DMS 273 treated with DMSO at 0.1 percent for 48 hours (cell line): ENCODE results near the gene ZNF177.
"Not testable (repeated sequence)": the region's sequence is repeated elsewhere in the genome, so short reads cannot be mapped to it uniquely, and the experiment has no call there.

Experiments used
- DNase-seq: peaks from one replicate; lab custom pipeline; 2025; lab: John Stamatoyannopoulos, UW

Gene ZNF177

DNA sequence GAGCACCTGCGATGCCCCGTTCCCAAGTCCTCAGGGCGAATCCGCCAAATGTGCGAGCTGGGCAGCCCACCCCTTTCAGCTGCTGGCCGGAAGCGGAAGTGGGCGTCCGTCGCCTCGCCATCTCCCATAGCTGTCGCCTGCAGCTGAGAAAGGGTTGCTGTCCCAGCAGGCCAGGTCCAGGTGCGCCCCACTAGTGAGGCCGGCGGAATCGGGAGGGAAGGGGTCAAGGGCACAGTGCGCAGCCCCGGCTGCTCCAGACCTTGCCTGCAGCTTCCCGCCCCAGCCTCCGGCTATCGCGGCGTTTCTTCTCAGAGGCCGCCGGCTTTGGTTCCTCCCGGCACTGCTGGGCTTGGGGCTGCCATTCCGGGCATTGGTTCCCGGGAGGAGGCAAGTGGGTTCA, at the start of gene ZNF177:
ZNF177 (plus strand) TSS at position 109 of the 400 bp plus-strand sequence. CDS start 15,299 bp downstream, outside the sequence.
- no peak for DNase-seq

DNA sequence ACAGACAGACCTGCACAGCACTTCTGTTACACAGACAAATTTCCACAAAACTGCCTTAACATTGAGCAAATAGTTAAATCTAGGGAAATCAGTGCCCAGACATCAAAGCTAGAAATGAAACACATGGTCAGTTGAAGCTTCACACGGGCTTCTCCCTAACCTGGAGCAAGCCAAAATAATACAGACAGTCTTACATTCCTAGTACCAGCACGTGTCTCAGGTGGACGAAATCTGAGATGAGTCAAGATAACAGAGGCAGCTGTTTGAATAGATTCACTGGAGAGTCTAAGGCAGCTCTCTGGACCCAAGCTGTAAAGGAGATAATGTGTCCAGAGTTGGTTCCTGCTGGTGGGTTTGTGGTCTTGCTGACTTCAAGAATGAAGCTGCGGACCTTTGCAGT, 49.1 kb upstream of the ZNF177 start:
- no peak for DNase-seq

DNA sequence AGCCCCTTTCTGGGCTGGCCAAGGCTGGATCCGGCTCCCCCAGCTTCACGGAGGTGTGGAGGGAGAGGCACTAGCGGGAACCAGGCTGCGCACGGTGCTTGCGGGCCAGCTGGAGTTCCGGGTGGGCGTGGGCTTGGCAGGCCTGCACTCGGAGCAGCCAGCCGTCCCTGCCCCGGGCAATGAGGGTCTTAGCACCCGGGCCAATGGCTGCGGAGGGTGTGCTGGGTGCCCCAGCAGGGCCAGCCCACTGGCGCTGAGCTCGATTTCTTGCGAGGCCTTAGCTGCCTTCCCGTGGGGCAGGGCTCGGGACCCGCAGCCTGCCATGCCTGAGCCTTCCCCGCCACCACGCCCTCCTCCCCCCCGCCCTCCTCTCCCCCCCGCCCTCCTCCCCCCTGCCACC, 41.5 kb upstream of the ZNF177 start:
- DNase-seq = no peak

DNA sequence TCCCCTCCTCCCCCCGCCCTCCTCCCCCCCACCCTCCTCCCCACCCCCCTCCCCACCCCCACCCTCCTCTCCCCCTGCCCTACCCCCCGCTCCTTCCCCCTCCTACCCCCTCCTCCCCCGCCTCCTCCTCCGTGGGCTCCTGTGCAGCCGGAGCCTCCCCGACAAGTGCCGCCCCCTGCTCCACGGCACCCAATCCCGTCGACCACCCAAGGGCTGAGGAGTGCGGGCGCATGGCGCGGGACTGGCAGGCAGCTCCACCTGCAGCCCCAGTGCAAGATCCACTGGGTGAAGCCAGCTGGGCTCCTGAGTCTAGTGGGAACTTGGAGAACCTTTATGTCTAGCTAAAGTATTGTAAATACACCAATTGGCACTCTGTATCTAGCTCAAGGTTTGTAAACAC, 41.1 kb upstream of the ZNF177 start:
- DNase-seq = not testable (repeated sequence)

DNA sequence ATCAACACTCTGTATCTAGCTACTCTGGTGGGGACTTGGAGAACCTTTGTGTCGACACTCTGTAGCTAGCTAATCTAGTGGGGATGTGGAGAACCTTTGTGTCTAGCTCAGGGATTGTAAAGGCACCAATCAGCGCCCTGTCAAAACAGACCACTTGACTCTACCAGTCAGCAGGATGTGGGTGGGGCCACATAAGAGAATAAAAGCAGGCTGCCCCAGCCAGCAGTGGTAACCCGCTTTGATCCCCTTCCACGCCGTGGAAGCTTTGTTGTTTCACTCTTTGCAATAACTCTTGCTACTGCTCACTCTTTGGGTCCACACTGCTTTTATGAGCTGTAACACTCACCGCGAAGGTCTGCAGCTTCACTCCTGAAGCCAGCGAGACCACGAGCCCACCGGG, 40.6 kb upstream of the ZNF177 start:
- not testable (repeated sequence) for DNase-seq

DNA sequence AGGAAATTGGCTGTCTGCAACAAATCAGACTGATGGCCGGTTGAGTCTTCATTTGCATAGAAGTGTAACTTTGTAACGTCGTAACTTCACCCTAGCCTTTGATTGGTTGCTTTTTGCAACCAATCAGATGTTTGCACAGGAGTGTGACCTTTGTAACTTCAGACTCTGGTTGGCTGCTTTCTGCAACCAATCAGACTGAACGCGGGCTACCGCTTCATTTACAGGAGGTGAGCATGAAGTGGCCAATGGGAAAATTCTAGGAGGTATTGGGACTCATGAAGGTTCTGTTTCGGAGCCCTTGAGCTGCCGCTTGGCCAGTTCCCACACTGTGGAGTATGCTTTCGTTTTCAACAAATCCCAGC, 39.3 kb upstream of the ZNF177 start:
- DNase-seq = peak; percentile 86

DNA sequence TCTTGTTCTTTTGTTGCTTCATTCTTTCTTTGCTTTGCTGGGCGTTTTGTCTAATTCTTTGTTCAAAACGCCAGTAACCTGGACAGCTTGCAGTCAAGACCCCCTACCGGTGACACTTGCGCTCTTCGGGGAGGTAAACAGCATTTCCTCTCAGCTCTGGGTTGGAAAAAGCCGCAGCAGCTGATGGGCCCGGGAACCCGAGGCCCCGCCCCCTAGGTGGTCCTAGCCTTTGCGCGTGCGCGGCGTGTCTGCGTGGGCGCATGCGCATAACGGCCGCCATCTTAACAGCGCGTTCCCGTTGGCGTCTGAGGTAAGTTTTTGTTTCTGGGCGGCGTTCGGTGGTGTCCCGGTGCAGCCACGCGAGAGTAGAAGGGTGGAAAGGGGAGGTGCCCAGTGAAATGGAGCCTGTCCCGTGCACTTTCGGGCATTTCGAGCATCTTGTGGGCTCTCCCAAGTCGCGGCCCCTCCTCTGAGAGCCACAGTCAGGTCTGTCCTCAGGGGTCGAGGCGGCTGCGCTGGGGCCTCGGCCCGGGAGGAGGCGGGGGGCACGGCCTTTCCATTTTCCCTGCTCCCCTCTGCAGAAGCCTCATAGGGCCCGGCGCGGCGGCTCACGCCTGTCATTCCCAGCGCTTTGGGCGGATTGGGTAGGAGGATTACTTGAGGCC, 38.8 kb upstream of the ZNF177 start, which contains the start of gene ZNF559:
ZNF559 (plus strand) TSS at position 261 of the 665 bp plus-strand sequence. CDS start 14,371 bp downstream, outside the sequence.
- peak; percentile 94 for DNase-seq

DNA sequence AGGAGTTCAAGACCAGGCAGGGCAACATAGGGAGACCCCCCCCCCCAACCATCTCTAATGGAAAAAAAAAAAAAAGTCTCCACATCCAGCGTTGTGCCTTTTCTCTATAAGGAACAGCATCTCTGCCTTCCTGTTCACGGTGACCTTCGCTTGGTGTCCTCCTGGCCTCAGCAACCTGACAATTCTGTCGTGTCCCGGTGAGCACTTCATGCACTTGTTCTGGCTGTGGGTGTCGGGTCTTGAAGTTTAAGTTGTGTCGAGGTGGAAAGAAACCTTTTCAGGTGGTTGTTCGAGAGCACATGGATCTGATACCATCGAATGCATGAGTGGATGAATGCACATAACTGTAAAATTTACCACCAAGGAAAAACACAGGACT, 38.2 kb upstream of the ZNF177 start:
- no peak for DNase-seq

DNA sequence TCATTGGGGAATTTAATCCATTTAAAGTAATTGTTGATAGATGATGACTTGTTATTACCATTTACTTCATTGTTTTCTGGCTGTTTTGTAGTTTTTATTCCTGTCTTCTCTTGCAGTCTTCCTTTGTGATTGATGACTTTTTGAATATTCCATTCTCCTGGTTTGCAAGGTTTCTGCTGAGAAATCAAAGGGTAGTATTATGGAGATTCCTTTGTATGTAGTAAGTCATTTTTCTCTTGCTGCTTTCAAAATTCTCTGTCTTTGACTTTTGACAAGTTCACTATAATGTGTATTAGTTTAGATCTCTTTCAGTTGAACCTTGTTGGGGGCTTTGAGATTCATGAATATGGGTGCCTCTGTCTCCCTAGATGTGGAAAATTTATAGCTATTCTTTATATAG, 32.8 kb upstream of the ZNF177 start:
- DNase-seq = no peak

DNA sequence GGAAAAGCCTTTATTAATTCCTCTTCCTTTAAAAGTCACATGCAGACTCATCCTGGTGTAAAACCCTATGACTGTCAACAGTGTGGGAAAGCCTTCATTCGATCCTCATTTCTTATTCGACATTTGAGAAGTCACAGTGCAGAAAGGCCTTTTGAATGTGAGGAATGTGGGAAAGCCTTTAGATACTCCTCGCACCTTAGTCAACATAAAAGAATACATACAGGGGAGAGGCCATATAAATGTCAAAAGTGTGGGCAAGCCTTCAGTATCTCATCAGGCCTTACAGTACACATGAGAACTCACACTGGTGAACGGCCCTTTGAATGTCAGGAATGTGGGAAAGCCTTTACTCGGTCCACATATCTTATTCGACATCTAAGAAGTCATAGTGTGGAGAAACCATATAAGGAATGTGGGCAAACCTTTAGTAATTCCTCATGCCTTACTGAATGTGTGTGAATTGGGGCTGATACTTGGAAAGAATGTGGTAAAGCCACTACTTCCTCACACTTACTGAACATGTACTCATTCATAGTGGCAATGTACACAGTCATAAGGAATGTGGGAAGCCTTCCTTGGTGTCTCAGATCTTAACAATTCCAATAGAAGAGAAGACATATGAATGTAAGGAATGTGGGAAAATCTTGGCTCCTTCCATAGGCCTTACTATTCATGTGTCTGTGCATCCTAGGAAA, 20.1 kb upstream of the ZNF177 start:
- no peak for DNase-seq

DNA sequence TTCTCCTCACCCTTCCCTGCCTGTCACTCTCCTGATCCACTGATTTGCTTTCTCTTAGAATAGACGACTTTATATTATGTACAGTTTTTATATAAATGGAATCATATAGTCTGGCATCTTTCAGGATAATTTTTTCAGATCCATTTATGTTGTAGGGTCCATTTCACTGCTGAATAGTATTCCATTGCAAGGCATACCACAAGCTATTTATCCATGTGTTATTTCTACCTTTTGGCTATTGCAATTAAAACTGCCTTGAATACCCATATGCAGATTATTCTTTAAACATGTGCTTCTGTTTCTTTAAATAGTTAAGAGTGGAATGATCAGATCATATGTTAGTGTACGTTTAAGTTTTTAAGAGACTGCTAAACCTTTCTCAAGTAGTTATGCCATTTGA, 17.8 kb upstream of the ZNF177 start:
- DNase-seq = no peak

DNA sequence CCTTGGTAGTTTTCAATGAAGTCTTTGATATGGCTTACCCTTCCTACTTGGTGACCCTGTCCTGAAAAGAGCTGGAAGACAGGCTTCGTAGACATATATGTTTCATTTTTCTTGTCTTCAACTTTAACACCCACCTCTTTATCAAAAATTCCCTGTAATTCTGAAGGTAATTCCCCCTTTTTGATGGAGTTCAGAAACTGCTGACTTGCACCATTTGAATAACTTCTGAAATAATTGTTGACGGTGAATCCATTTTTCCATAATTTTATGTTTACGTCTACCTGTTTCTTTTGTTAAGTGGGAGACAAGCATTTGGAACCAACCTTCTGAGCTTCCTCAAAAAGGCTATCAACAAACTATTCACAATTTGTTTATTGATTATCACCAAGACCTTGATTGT, 14.6 kb upstream of the ZNF177 start:
- DNase-seq = no peak

DNA sequence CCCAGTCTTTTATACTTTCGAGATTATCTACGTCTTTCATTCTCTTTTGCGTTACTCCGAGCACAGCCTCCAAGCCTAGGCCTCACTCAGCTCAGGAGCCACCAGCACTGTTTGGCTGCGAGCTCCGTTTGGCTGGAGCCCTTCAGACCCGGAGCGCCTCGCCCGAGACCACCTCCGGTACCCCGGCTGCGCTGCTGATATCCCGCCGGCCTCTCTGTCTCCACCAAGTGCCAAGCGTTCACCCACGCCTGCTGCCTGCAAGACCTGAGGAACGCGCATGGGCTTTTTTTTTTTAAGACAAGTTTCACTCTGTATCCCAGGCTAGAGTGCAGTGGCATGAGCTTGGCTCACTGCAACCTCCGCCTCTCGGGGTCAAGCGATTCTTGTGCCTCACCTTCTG, 14.1 kb upstream of the ZNF177 start:
- DNase-seq = no peak

DNA sequence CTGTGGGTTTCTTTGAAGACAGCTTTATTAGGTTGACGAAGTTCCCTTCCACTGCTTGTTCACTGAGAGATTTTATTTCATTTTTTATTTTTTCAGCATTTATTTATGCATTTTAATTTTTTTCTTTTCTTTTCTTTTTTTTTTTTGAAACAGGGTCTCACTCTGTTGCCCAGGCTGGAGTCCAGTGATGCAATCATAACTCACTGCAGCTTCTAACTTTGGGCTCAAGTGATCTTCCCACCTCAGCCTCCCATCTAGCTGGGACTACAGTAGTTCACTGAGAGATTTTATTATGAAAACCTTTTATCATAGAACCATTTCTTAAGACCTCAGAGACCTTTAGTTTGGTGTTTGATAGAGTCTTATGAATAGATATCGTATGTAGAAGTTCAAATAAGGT, 10.3 kb upstream of the ZNF177 start:
- DNase-seq = no peak

DNA sequence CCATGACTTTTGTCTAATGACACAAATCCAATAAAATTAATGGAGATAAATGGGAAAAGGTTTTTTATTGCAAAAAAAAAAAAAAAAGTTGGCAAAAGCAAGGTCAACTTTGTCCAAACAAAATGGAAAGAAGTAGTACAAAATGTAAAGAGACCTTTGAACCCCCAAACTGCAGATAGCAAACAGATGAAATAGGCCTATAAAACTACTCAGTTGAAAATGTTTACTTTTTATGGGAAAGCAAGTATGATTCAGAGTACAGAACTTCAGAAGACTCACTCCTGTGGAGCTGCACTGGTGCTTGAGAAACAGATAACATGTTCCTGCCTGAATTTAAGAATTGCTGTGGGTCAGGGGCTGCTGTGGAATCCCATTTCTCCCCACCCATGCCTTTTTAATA, 9.8 kb upstream of the ZNF177 start:
- no peak for DNase-seq

DNA sequence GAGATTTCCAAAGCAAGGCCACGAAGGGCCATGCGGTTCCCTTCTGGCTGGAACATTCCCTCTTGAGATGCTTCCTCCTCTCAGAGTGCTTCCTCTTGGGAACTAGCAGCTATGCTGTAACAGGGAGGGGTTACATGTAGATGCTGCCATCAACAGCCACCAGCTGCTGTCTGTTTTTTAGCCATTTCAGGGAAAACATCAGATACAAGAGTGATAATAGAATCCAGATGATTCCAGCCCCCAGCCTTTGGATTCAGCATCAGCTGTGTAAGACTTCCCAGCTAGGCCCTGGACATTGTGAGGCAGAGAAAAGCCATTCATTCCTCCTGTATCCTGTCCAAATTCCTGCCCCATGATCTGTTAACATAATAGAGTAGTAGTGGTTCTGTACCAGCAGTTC, 8.2 kb upstream of the ZNF177 start:
- DNase-seq = no peak

DNA sequence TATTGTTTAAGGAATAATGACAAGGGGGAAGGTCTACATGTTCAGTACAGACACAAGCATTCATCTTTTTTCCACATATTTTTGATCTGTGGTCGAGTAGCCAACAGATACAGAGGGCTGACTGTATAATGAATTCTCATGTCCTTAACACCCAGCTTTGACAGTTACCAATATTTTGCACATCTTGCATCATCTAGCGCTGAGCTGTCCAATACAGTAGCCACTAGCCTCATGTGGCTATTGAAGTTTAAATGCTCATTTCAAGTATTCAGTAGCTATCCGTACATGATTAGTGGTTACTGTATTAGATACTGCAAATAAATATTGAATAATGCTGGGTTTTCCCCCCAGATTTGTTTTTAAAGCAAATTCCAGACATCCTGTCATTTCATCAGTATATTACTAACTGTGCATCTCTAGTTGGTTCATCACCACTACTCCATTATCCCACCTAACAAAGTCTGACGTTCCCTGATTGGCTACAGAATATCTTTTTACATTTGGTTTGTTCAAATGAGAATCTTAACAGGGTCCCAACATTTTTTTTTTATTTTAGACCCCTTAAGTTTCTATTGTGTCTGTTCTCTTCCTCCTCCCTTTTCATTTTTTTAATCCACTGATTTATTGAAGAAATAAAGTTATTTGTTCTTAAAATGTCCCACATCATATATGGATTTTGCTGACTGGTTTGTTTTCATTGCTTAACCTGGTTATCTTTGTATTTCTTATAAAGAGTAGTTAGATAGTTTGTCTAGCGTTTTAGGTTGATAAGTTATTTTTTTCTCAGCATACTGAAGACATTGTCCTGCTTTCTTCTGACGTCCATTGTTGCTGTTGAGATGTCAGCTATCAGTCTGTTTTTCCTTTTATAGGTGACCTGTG, 8.2 kb downstream of the ZNF177 start:
- DNase-seq = no peak

DNA sequence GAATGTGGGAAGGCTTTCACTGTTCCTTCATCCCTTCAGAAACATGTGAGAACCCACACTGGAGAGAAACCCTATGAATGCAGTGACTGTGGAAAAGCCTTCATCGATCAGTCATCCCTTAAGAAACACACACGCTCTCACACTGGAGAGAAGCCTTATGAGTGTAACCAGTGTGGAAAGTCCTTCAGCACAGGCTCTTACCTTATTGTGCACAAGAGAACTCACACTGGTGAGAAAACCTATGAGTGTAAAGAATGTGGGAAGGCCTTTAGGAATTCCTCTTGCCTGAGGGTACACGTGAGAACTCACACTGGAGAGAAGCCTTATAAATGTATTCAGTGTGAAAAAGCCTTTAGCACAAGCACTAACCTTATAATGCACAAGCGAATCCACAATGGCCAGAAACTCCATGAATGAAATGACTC, 18.6 kb downstream of the ZNF177 start:
- no peak for DNase-seq

DNA sequence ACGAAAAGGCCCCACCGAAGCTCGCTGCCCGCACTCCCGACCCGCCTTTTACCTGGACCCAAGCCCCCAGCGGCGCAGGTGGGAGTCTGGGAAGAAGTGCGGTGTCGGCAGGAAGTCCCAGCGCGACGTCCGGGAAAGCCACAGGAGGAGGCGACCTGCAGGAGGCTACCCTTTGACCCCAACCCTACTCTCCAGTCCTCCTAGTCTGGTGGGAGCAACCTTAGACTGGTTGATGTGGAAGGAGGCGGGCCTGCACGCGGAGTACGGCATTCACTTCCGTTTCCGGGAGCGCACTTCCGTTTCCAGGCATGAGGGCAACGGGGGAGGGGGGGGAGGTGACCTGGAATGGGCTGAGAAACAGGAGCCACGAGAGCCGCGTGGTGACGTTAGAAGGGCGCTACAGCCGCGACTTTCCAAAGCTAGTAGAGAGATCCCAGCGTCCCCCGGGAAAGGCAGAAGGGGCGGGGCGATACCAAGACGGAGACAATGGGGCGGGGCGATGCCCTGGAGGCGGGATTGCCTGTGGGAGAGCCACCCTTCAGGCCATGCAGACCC, 44.1 kb downstream of the ZNF177 start:
- DNase-seq = no peak

DNA sequence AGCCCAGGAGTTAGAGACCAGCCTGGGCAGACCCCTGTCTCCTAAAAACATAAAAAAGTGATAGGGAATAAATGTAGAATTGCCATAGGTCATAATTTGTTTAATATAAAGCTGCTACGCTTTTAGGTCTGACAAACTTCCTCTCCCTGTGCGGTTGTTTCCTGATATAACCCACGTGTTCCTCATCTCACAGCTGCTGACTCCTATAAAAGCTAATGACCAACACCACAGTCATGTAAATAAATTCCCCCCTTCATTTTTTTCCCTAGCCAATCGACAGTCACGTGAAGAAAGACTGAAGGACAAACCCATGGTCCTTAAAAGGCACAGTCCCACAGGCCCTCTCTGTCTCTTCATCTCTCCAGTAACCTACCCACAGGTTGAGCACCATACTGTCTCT, 45.0 kb downstream of the ZNF177 start:
- DNase-seq = no peak

DNA sequence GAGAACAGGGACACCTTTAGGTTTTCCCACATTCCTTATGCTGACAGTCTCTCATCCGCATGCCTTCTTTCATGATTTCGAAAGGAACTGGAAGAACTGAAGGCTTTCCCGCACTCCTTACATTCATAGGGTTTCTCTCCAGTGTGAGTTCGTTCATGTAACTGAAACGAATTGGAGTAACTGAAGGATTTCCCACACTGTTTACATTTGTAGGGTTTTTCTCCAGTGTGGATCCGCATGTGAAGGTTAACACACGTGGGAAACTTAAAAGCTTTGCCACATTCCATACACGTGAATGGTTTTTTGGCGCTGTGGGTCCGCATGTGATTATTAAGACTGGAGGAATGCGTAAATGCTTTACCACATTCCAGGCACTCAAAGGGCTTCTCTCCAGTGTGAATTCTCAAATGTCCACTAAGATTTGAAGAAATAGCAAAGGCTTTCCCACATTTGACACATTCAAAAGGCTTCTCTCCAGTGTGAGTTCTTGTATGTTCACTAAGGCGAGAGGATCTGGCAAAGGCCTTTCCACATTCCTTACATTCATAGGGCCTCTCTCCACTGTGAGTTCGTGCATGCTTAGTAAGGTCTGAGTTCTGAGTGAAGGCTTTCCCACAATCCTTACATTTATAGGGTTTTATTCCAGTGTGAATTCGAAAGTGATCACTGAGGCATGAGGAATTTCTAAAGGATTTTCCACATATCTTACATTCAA, 50.6 kb downstream of the ZNF177 start:
- DNase-seq = no peak

DNA sequence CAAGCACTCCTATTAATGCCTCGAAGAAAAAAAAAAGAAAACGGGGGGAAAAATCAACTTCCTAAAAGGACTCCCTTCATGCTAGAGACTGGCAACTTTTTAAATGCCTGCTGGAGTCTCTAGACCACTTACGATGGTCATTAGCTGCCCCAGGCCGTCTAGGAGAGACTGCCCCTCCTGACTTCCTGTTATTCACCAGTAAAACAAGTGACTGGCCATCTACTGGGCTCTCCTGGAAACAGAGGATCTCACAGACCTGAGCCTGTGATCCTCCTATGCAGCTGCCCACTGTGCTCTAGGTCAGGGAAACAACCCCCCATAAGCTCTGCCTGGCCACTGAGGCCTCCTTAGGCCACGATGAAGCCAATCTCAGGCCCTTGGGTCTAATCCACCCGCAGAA, 65.1 kb downstream of the ZNF177 start:
- DNase-seq = no peak
